ENCODE data around the gene LRMDA. TPM values are rescaled to one million over a fixed set of nuclear protein-coding genes. Genes with fewer than 3 reads are reported as not detected.
A peak's percentile ranks its signal among the peaks of the same experiment; 100 is the strongest.

Gene LRMDA
- total RNA-seq, 2 donors from 2014 or later: 9.6 to 12.6 TPM

DNA sequence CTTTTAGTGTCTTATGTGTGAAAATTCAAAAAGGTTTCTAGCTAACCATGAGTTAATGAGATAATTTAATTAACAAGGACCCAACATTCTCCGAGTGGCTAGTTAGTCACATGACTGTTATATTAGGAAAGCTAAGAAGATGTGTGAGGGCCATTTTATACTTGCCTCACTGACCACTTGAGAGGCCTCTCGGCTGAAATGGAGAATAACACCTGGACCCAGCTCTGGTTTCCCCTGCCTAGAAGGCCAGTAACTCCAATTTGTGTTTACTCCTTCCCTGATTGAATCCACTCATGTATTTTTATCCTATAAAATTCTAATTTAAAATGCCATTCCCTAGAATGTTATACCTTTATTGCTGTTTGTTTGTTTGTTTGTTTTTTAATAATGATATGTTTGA is 1115.0 kb downstream of the LRMDA start:
- Histone ChIP-seq H3K27me3 (replicated peaks; ENCODE audit: insufficient read depth) (no peaks in the 10 kb centered on the region), H3K4me1 (replicated peaks) (no peaks in the 10 kb centered on the region), H3K4me3 (no peak overlapping the region), H3K27ac (no peak overlapping the region), H3K9me3 (no peaks in the 10 kb centered on the region), H3K36me3 (no peaks in the 10 kb centered on the region)
- no peak for TF ChIP-seq POLR2A (IDR thresholded peaks at IDR 0.05)
- TF ChIP-seq, protein P1, sequence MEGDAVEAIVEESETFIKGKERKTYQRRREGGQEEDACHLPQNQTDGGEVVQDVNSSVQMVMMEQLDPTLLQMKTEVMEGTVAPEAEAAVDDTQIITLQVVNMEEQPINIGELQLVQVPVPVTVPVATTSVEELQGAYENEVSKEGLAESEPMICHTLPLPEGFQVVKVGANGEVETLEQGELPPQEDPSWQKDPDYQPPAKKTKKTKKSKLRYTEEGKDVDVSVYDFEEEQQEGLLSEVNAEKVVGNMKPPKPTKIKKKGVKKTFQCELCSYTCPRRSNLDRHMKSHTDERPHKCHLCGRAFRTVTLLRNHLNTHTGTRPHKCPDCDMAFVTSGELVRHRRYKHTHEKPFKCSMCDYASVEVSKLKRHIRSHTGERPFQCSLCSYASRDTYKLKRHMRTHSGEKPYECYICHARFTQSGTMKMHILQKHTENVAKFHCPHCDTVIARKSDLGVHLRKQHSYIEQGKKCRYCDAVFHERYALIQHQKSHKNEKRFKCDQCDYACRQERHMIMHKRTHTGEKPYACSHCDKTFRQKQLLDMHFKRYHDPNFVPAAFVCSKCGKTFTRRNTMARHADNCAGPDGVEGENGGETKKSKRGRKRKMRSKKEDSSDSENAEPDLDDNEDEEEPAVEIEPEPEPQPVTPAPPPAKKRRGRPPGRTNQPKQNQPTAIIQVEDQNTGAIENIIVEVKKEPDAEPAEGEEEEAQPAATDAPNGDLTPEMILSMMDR (IDR thresholded peaks at IDR 0.05): no peak
- TF ChIP-seq POLR2AphosphoS5 (IDR thresholded peaks at IDR 0.05): no peak
- intact Hi-C loops (cut with DNase I): loop anchor here (5.0 to 10.0 kb wide), 4 partner anchors 242 to 1144 kb away; partner anchors contain the start of gene ZNF503
- no peak for DNase-seq (ENCODE audit: low spot score)
- WGBS: 89% methylated on average over 2 of the region's 2 CpGs

DNA sequence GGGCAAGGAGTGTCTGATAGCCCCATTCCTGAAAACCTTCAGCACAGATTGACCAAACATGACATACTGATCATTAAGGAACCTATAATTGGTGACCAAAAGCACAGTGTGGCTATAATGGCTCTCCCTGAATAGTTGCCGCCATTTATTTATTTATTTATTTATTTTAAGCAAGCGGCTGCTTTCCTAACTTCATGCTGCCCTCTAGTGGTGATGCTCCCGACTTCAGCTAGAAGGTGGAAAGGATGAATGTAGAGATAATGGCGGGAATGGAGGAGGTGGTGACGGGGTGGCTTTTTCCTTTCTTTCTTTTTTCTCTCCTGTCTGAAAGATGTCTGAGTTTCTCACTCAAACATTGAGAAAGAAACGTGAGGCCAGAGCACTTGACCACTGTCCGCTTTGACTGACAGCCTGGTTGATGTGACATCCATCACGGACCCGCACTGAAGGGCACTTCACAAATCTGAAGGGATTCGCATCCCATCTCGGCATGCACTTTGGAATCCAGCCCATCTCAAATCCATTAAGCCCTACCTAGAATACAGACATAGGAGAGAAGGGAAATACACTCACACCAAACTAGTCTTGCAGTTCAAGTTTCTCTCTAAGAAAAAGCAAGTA is 1116.0 kb downstream of the LRMDA start:
- WGBS: 24% methylated on average over 11 of the region's 11 CpGs
- H3K4me1 ChIP-seq (replicated peaks): no peaks in the 10 kb centered on the region
- peak; percentile 82 for DNase-seq (ENCODE audit: low spot score)
- no peaks in the 10 kb centered on the region for H3K9me3 ChIP-seq
- intact Hi-C loops (cut with DNase I): loop anchor here (5.0 to 10.0 kb wide), 4 partner anchors 243 to 1145 kb away; partner anchors contain the start of gene ZNF503
- H3K36me3 ChIP-seq: no peaks in the 10 kb centered on the region
- no peaks in the 10 kb centered on the region for H3K27me3 ChIP-seq (replicated peaks; ENCODE audit: insufficient read depth)
- no peak overlapping the region for H3K27ac ChIP-seq
- no peak overlapping the region for H3K4me3 ChIP-seq
- TF ChIP-seq POLR2A (IDR thresholded peaks at IDR 0.05) (no peak), POLR2AphosphoS5 (IDR thresholded peaks at IDR 0.05) (peak; percentile 67)
- TF ChIP-seq, protein P1 (IDR thresholded peaks at IDR 0.05): peak; percentile 74 to 86 (median 82)

DNA sequence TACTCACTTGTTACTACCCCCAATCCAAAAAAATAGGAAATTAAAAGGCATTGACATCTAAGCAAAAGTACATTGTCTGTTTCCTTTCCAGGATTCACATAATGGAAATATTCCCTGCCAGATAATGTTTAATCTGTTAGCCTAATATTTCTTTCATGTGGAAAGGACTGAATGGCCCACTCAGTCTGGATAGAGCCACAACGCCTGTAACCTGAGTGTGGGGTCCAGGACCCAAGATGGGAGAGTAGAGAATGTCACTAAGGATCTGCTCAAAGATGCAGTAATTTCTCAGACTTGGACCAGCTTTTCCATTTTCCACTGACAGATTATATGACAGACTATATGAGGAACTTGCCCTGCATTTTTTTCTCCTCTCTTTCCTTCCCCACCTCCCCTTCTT is 1117.3 kb downstream of the LRMDA start:
- DNase-seq (ENCODE audit: low spot score): no peak
- Histone ChIP-seq H3K9me3 (no peaks in the 10 kb centered on the region), H3K27ac (no peak overlapping the region), H3K27me3 (replicated peaks; ENCODE audit: insufficient read depth) (no peaks in the 10 kb centered on the region), H3K4me1 (replicated peaks) (no peaks in the 10 kb centered on the region), H3K36me3 (no peaks in the 10 kb centered on the region), H3K4me3 (no peak overlapping the region)
- intact Hi-C loops (cut with DNase I): loop anchor here (5.0 to 10.0 kb wide), 4 partner anchors 244 to 1146 kb away; partner anchors contain the start of gene ZNF503
- 81% methylated on average over 1 of the region's 1 CpG for WGBS
- TF ChIP-seq, protein P1 (IDR thresholded peaks at IDR 0.05): no peak
- TF ChIP-seq POLR2AphosphoS5 (IDR thresholded peaks at IDR 0.05) (no peak), POLR2A (IDR thresholded peaks at IDR 0.05) (no peak)

DNA sequence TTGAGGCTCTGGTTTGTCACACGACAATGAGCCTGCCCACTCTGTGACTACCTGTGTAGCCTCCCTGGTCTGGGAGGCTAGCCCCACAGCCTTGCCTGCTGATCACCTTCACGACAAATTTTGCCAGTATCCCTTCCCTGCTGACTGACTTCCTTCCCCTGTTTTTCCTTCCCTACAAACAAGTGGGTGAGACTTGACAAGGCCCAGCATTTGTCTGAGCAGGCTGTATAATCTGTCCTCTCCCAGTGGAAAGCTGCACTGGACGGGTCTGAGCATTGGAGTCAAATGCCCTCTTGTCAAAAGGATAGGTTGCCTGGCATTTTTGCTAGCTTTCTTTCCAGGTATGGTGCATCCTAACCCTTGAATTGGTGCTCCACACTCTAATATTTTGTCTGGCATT is 1117.7 kb downstream of the LRMDA start:
- Histone ChIP-seq H3K36me3 (no peaks in the 10 kb centered on the region), H3K27me3 (replicated peaks; ENCODE audit: insufficient read depth) (no peaks in the 10 kb centered on the region), H3K4me1 (replicated peaks) (no peaks in the 10 kb centered on the region), H3K27ac (no peak overlapping the region), H3K4me3 (no peak overlapping the region), H3K9me3 (no peaks in the 10 kb centered on the region)
- intact Hi-C loops (cut with DNase I): loop anchor here (5.0 to 10.0 kb wide), 4 partner anchors 244 to 1147 kb away; partner anchors contain the start of gene ZNF503
- 89% methylated on average over 3 of the region's 3 CpGs for WGBS
- TF ChIP-seq, protein P1 (IDR thresholded peaks at IDR 0.05): no peak
- TF ChIP-seq POLR2AphosphoS5 (IDR thresholded peaks at IDR 0.05) (no peak), POLR2A (IDR thresholded peaks at IDR 0.05) (no peak)
- DNase-seq (ENCODE audit: low spot score): no peak

DNA sequence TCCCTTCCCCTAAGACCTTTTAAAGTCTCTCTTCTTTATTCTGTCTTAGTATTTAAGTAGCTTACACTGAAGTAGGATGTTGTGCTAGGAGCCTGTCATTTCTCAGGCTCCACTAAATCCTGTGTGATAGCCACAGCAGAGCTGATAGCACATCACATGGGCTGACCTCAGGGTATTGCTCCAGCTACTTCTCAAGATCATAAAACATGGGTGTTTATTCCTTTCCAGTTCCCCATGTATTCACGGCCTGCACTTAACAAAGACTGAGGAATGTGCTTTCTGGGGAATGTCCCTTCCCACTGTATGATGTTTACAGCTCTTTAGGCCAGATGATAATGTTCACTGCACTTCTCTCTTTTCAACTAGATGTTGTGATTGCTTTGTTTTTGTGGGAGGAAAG is 1119.4 kb downstream of the LRMDA start:
- Histone ChIP-seq H3K27ac (no peak overlapping the region), H3K4me3 (no peak overlapping the region), H3K27me3 (replicated peaks; ENCODE audit: insufficient read depth) (no peaks in the 10 kb centered on the region), H3K9me3 (no peaks in the 10 kb centered on the region), H3K36me3 (no peaks in the 10 kb centered on the region), H3K4me1 (replicated peaks) (no peaks in the 10 kb centered on the region)
- TF ChIP-seq POLR2AphosphoS5 (IDR thresholded peaks at IDR 0.05): no peak
- TF ChIP-seq, protein P1 (IDR thresholded peaks at IDR 0.05): no peak
- TF ChIP-seq POLR2A (IDR thresholded peaks at IDR 0.05): no peak
- intact Hi-C loops (cut with DNase I): loop anchor here (5.0 to 10.0 kb wide), 2 partner anchors 299 to 434 kb away; no protein-coding TSS in a partner anchor
- 41% methylated on average over 1 of the region's 1 CpG for WGBS
- DNase-seq (ENCODE audit: low spot score): no peak
